HCT116 (cell line): ENCODE results near the gene HSD3B1. TPM values are rescaled to one million over a fixed set of nuclear protein-coding genes. Genes with fewer than 3 reads are reported as not detected.

Experiments
- ATAC-seq: fragments of 200-7000 bp; cut with Tn5 transposase; 2 replicates; pipeline ENCODE4 v1.9.1; 2020; ENCODE audit warnings: mild to moderate bottlenecking, moderate library complexity
- BruUV-seq: library from RNA; stranded (reverse); fragments of 400-500 nt; replicated peaks from 2 replicates; lab custom pipeline; 2021; lab: Mats Ljungman, UMichigan
- CTCF ChIA-PET: fragments of 300-600 bp; sonication (Branson Sonifier 250); formaldehyde crosslinking; loops from one replicate; lab custom pipeline; 2021; ENCODE audit warnings: antibody characterized with exemption; lab: Charles Lee
- POLR2A ChIA-PET: fragments of 300-600, 350-600 bp; sonication (Branson Sonifier 250); formaldehyde crosslinking; loops from one replicate; lab custom pipeline; 2021; ENCODE audit warnings: antibody characterized with exemption; lab: Charles Lee
- RAD21 ChIA-PET, 2 experiments: fragments of 300-600 bp; sonication (Branson Sonifier 250); formaldehyde crosslinking; loops; one replicate each; lab custom pipeline; 2023; ENCODE audit warnings: low total read pairs in 2 of 2; ENCODE audit not compliant: uncharacterized antibody in 2 of 2, unreplicated experiment in 2 of 2, low non-redundant PET in 1 of 2; lab: Charles Lee
- DNase-seq: peaks from one replicate; pipeline ENCODE4 v3.0.0-alpha.2; 2010; ENCODE audit warnings: low read depth, low spot score
- H2AFZ ChIP-seq: fragments of 200-600 bp; shearing (Covaris generic), sonication (generic); 2 replicates; pipeline ENCODE4 v1.6.1; 2017; ENCODE audit warnings: low read depth, mixed run types, mixed read lengths, antibody characterized with exemption, low read length; ENCODE audit not compliant: poor library complexity, severe bottlenecking
- H3K27ac ChIP-seq: 2 replicates; pipeline ENCODE4 v1.5.1; 2012; ENCODE audit warnings: low read depth, low read length
- H3K27me3 ChIP-seq: fragments of 200-600 bp; sonication (generic); 2 replicates; pipeline ENCODE4 v1.6.1; 2016; ENCODE audit warnings: mixed run types, low read length, mixed read lengths; ENCODE audit not compliant: insufficient read depth
- H3K36me3 ChIP-seq, 2 experiments: fragments of 200-500 bp in 1 of 2; fragments of 200-600 bp in 1 of 2; sonication (Bioruptor generic) in 1 of 2; sonication (generic) in 1 of 2; 2 replicates each; pipeline versions ENCODE4 v1.5.1 to v1.6.1; 2014 to 2016; ENCODE audit warnings: low read length in 2 of 2, inconsistent platforms in 1 of 2, mixed read lengths in 1 of 2, mixed run types in 1 of 2; ENCODE audit not compliant: insufficient read depth in 2 of 2, control insufficient read depth in 1 of 2
- H3K4me1 ChIP-seq, 2 experiments: fragments of 200-600 bp in 1 of 2; sonication (generic) in 1 of 2; 2 replicates each; pipeline versions ENCODE4 v1.5.1 to v1.6.1; 2012 to 2017; ENCODE audit warnings: low read length in 2 of 2, inconsistent platforms in 1 of 2, mild to moderate bottlenecking in 1 of 2, mixed read lengths in 1 of 2, mixed run types in 1 of 2, moderate library complexity in 1 of 2; ENCODE audit not compliant: insufficient read depth in 2 of 2, control insufficient read depth in 1 of 2
- H3K4me2 ChIP-seq: fragments of 200-600 bp; sonication (generic); 2 replicates; pipeline ENCODE4 v1.6.1; 2017; ENCODE audit warnings: mixed run types, low read length, mixed read lengths
- H3K4me3 ChIP-seq, 2 experiments: fragments of 200-600 bp in 1 of 2; sonication (generic) in 1 of 2; replicated peaks in 1 of 2; 2 replicates each; pipeline ENCODE4 v1.5.1; 2011 to 2016; ENCODE audit warnings: low read length in 2 of 2, control low read depth in 1 of 2, low read depth in 1 of 2, mild to moderate bottlenecking in 1 of 2, mixed read lengths in 1 of 2, mixed run types in 1 of 2
- H3K79me2 ChIP-seq: fragments of 200-600 bp; sonication (generic); 2 replicates; pipeline ENCODE4 v1.6.1; 2017; ENCODE audit warnings: mild to moderate bottlenecking, mixed run types, low read length, moderate library complexity, mixed read lengths; ENCODE audit not compliant: insufficient read depth
- H3K9ac ChIP-seq: fragments of 200-600 bp; sonication (generic); 2 replicates; pipeline ENCODE4 v1.6.1; 2016; ENCODE audit warnings: low read length, mixed read lengths
- H3K9me2 ChIP-seq: fragments of 200-600 bp; sonication (generic), shearing (Covaris generic); 2 replicates; pipeline ENCODE4 v1.6.1; 2017; ENCODE audit warnings: mixed run types, mild to moderate bottlenecking, moderate library complexity; ENCODE audit not compliant: insufficient read depth
- H3K9me3 ChIP-seq, 2 experiments: fragments of 200-500 bp in 1 of 2; fragments of 200-600 bp in 1 of 2; sonication (Bioruptor generic) in 1 of 2; sonication (generic) in 1 of 2; 2 replicates each; pipeline ENCODE4 v1.6.1; 2014 to 2017; ENCODE audit warnings: low read length in 2 of 2, mixed read lengths in 2 of 2, inconsistent platforms in 1 of 2, low read depth in 1 of 2, mild to moderate bottlenecking in 1 of 2, mixed run types in 1 of 2, moderate library complexity in 1 of 2; ENCODE audit not compliant: control insufficient read depth in 1 of 2, insufficient read depth in 1 of 2
- H4K20me1 ChIP-seq: fragments of 200-600 bp; sonication (generic), shearing (Covaris generic); 2 replicates; pipeline ENCODE4 v1.6.1; 2017; ENCODE audit warnings: mixed run types, mild to moderate bottlenecking, moderate library complexity; ENCODE audit not compliant: insufficient read depth
- CBX3 ChIP-seq: IDR thresholded peaks from 2 replicates; pipeline ENCODE4 v1.6.1; 2012; ENCODE audit warnings: low read depth
- CTCF ChIP-seq, 3 experiments: fragments of 200-600 bp in 1 of 3; sonication (generic) in 1 of 3; IDR thresholded peaks in 2 of 3; conservative IDR thresholded peaks in 1 of 3; 2 replicates each; pipeline ENCODE4 v1.5.1; 2012 to 2017; ENCODE audit warnings: low read depth in 2 of 3, low read length in 2 of 3, antibody characterized with exemption in 1 of 3, borderline replicate concordance in 1 of 3, control low read depth in 1 of 3, mild to moderate bottlenecking in 1 of 3, mixed read lengths in 1 of 3, mixed run types in 1 of 3, moderate library complexity in 1 of 3; ENCODE audit not compliant: insufficient read depth in 1 of 3
- EGR1 ChIP-seq: IDR thresholded peaks from 2 replicates; pipeline ENCODE4 v1.6.1; 2012; ENCODE audit warnings: low read depth
- EZH2 ChIP-seq: fragments of 200-600 bp; sonication (generic); IDR thresholded peaks from 2 replicates; pipeline ENCODE4 v1.6.1; 2017; ENCODE audit warnings: antibody characterized with exemption, mixed run types
- FOSL1 ChIP-seq: IDR thresholded peaks from 2 replicates; pipeline ENCODE4 v1.6.1; 2012; ENCODE audit warnings: low read depth
- JUND ChIP-seq: IDR thresholded peaks from 2 replicates; pipeline ENCODE4 v1.6.1; 2012
- MAX ChIP-seq: IDR thresholded peaks from 2 replicates; pipeline ENCODE4 v1.6.1; 2012
- RAD21 ChIP-seq: IDR thresholded peaks from 2 replicates; pipeline ENCODE4 v1.6.1; 2012; ENCODE audit warnings: low read depth, mild to moderate bottlenecking
- REST ChIP-seq: IDR thresholded peaks from 2 replicates; pipeline ENCODE4 v1.6.1; 2012; ENCODE audit warnings: low read depth
- SIN3A ChIP-seq: IDR thresholded peaks from 2 replicates; pipeline ENCODE4 v1.6.1; 2012; ENCODE audit warnings: low read depth
- SP1 ChIP-seq: IDR thresholded peaks from 2 replicates; pipeline ENCODE4 v1.6.1; 2012; ENCODE audit warnings: low read depth
- TCF7L2 ChIP-seq: IDR thresholded peaks from 2 replicates; pipeline ENCODE4 v1.7.0; 2011; ENCODE audit warnings: borderline replicate concordance, inconsistent platforms; ENCODE audit not compliant: insufficient read depth, insufficient read length; ENCODE audit errors: extremely low read depth
- YY1 ChIP-seq: IDR thresholded peaks from 2 replicates; pipeline ENCODE4 v1.6.1; 2011; ENCODE audit warnings: low read length, low read depth, moderate library complexity, mild to moderate bottlenecking; ENCODE audit not compliant: insufficient replicate concordance; ENCODE audit errors: extremely low read depth
- ZFX ChIP-seq: fragments of 450-650 bp; IDR thresholded peaks from 2 replicates; pipeline ENCODE4 v1.6.1; 2017
- ZNF274 ChIP-seq: fragments of 200-500 bp; sonication (Bioruptor generic); IDR thresholded peaks from 2 replicates; pipeline ENCODE4 v1.6.1; 2014; ENCODE audit warnings: mild to moderate bottlenecking, low read depth, low read length, inconsistent platforms
- intact Hi-C: fragments of 100-400 bp; cut with micrococcal nuclease; formaldehyde crosslinking; loops from 2 replicates; pipeline ENCODE4 v1.10.0; 2022
- total RNA-seq: library from RNA; stranded (reverse); gene quantifications from one replicate; pipeline ENCODE4 v1.2.1, GENCODE V29; 2021; ENCODE audit not compliant: unreplicated experiment

Gene HSD3B1
- total RNA-seq, 1 experiment from 2014 or later = not detected

- DNase-seq (no peak), ATAC-seq (no peak)
- peaks cover 0 to 4% of the 10 kb centered on the region in 2 experiments; a peak in 2 of 4 replicates for H3K4me1 ChIP-seq
- H3K36me3 ChIP-seq = no peaks in the 10 kb centered on the region
- no peak overlapping the region for H3K27ac ChIP-seq
- H3K4me2 ChIP-seq = no peak overlapping the region
- intact Hi-C loops = loop anchor here (5.0 to 10.0 kb wide), 2 partner anchors 65 to 197 kb away; no protein-coding TSS in a partner anchor
- CTCF ChIA-PET = no interaction called here
- H3K9me3 ChIP-seq = no peaks in the 10 kb centered on the region
- RAD21 ChIA-PET = no interaction called here
- H3K9me2 ChIP-seq = no peaks in the 10 kb centered on the region
- TF ChIP-seq CBX3 (no peak), RAD21 (no peak), YY1 (no peak), ZNF274 (no peak), MAX (no peak), TCF7L2 (no peak), SP1 (no peak), EGR1 (no peak), JUND (no peak), FOSL1 (no peak), ZFX (no peak), REST (no peak), CTCF (IDR thresholded peaks at IDR 0.05 in 2 of 3, conservative IDR thresholded peaks at IDR 0.05 in 1 of 3; ENCODE audit: borderline replicate concordance in 1 of 3, insufficient read depth in 1 of 3, low read depth in 2 of 3, low read length in 2 of 3) (no peak), EZH2 (no peak), SIN3A (no peak)
- no peak overlapping the region for H3K4me3 ChIP-seq
- no peaks in the 10 kb centered on the region for H4K20me1 ChIP-seq
- H3K79me2 ChIP-seq = no peaks in the 10 kb centered on the region
- H2AFZ ChIP-seq = no peak overlapping the region
- POLR2A ChIA-PET = no interaction called here
- BruUV-seq = no TSS peak
- 0 out of 2 replicates have a peak, but pooled peaks cover 3% of the 10 kb centered on the region for H3K27me3 ChIP-seq
- H3K9ac ChIP-seq = no peak overlapping the region
These were observed 29.3 kb upstream of the HSD3B1 start for GRCh38 chr1:119477710-119478109.
